ENCODE data around the gene SESTD1. TPM values are rescaled to one million over a fixed set of nuclear protein-coding genes. Genes with fewer than 3 reads are reported as not detected.
"Not testable (repeated sequence)": the region's sequence is repeated elsewhere in the genome, so short reads cannot be mapped to it uniquely, and the experiment has no call there.

Gene SESTD1
- total RNA-seq, 3 donors from 2014 or later: 2.7 to 6.2 (median 4.8) TPM

GRCh38 chr2:179237209-179237946 lies 27.3 kb downstream of the SESTD1 start:
- Mint-ChIP-seq H3K4me1 (ENCODE audit: low read depth) (peaks cover 36% of the 10 kb centered on the region), H3K36me3 (ENCODE audit: insufficient read depth) (no peaks in the 10 kb centered on the region), H3K27me3 (ENCODE audit: low read depth) (no peaks in the 10 kb centered on the region), H3K9me3 (no peaks in the 10 kb centered on the region), H3K4me3 (no peak overlapping the region)
- no peak for DNase-seq
- no peak for ATAC-seq

- Mint-ChIP-seq H3K36me3 (ENCODE audit: insufficient read depth) (no peaks in the 10 kb centered on the region), H3K4me1 (ENCODE audit: low read depth) (peaks cover 30% of the 10 kb centered on the region), H3K4me3 (no peak overlapping the region), H3K27me3 (ENCODE audit: low read depth) (no peaks in the 10 kb centered on the region), H3K9me3 (no peaks in the 10 kb centered on the region)
- DNase-seq (no peak), ATAC-seq (no peak)
Observed at GRCh38 chr2:179235463-179236108, 29.0 kb downstream of the SESTD1 start.

GRCh38 chr2:179234658-179235240 lies 29.9 kb downstream of the SESTD1 start:
- Mint-ChIP-seq H3K9me3 (no peaks in the 10 kb centered on the region), H3K4me1 (ENCODE audit: low read depth) (peaks cover 23% of the 10 kb centered on the region), H3K4me3 (no peak overlapping the region), H3K27me3 (ENCODE audit: low read depth) (no peaks in the 10 kb centered on the region), H3K36me3 (ENCODE audit: insufficient read depth) (no peaks in the 10 kb centered on the region)
- DNase-seq (no peak), ATAC-seq (no peak)

- DNase-seq: no peak
- Mint-ChIP-seq H3K4me1 (ENCODE audit: low read depth) (peaks cover 14% of the 10 kb centered on the region), H3K27me3 (ENCODE audit: low read depth) (no peaks in the 10 kb centered on the region), H3K9me3 (no peaks in the 10 kb centered on the region), H3K36me3 (ENCODE audit: insufficient read depth) (no peaks in the 10 kb centered on the region), H3K4me3 (no peak overlapping the region)
- no peak for ATAC-seq
Observed at GRCh38 chr2:179233626-179234430, 30.8 kb downstream of the SESTD1 start.

- Mint-ChIP-seq H3K4me1 (ENCODE audit: low read depth) (peaks cover 9% of the 10 kb centered on the region), H3K9me3 (no peaks in the 10 kb centered on the region), H3K4me3 (no peak overlapping the region), H3K27me3 (ENCODE audit: low read depth) (no peaks in the 10 kb centered on the region), H3K36me3 (ENCODE audit: insufficient read depth) (no peaks in the 10 kb centered on the region)
- no peak for ATAC-seq
- DNase-seq: no peak
Observed at GRCh38 chr2:179233083-179233490, 31.5 kb downstream of the SESTD1 start.

- no peaks in the 10 kb centered on the region for H3K9me3 Mint-ChIP-seq
- peaks cover 2% of the 10 kb centered on the region for H3K4me1 Mint-ChIP-seq (ENCODE audit: low read depth)
- H3K27me3 Mint-ChIP-seq (ENCODE audit: low read depth): no peaks in the 10 kb centered on the region
- ATAC-seq (no peak), DNase-seq (no peak)
- H3K4me3 Mint-ChIP-seq: no peak overlapping the region
- no peaks in the 10 kb centered on the region for H3K36me3 Mint-ChIP-seq (ENCODE audit: insufficient read depth)
Observed at GRCh38 chr2:179226961-179227259, 37.7 kb downstream of the SESTD1 start.

- H3K9me3 Mint-ChIP-seq: no peaks in the 10 kb centered on the region
Observed at GRCh38 chr2:179226203-179226960, 38.2 kb downstream of the SESTD1 start.

GRCh38 chr2:179224361-179224760 lies 40.3 kb downstream of the SESTD1 start:
- H3K36me3 Mint-ChIP-seq (ENCODE audit: insufficient read depth): no peaks in the 10 kb centered on the region
- H3K4me1 Mint-ChIP-seq (ENCODE audit: low read depth): no peaks in the 10 kb centered on the region
- DNase-seq: no peak
- no peak for ATAC-seq
- no peaks in the 10 kb centered on the region for H3K9me3 Mint-ChIP-seq
- H3K4me3 Mint-ChIP-seq: no peak overlapping the region
- no peaks in the 10 kb centered on the region for H3K27me3 Mint-ChIP-seq (ENCODE audit: low read depth)

More at GRCh38 chr2:179226203-179226960, 38.2 kb downstream of the SESTD1 start:
- no peak for ATAC-seq
- no peak for DNase-seq
- no peak overlapping the region for H3K4me3 Mint-ChIP-seq
- no peaks in the 10 kb centered on the region for H3K27me3 Mint-ChIP-seq (ENCODE audit: low read depth)
- peaks cover 2% of the 10 kb centered on the region for H3K4me1 Mint-ChIP-seq (ENCODE audit: low read depth)
- no peaks in the 10 kb centered on the region for H3K36me3 Mint-ChIP-seq (ENCODE audit: insufficient read depth)

- H3K36me3 Mint-ChIP-seq (ENCODE audit: insufficient read depth): no peaks in the 10 kb centered on the region
- ATAC-seq (no peak), DNase-seq (no peak)
- H3K27me3 Mint-ChIP-seq (ENCODE audit: low read depth): no peaks in the 10 kb centered on the region
- no peak overlapping the region for H3K4me3 Mint-ChIP-seq
- peaks cover 2% of the 10 kb centered on the region for H3K4me1 Mint-ChIP-seq (ENCODE audit: low read depth)
- H3K9me3 Mint-ChIP-seq: no peaks in the 10 kb centered on the region
Observed at GRCh38 chr2:179222076-179222475, 42.6 kb downstream of the SESTD1 start.

- no peaks in the 10 kb centered on the region for H3K36me3 Mint-ChIP-seq (ENCODE audit: insufficient read depth)
- no peak overlapping the region for H3K4me3 Mint-ChIP-seq
- H3K27me3 Mint-ChIP-seq (ENCODE audit: low read depth): no peaks in the 10 kb centered on the region
- peaks cover 2% of the 10 kb centered on the region for H3K4me1 Mint-ChIP-seq (ENCODE audit: low read depth)
- ATAC-seq: peak in 1 of 2 donors; percentile 25
- DNase-seq: peak; percentile 39
- no peaks in the 10 kb centered on the region for H3K9me3 Mint-ChIP-seq
Observed at GRCh38 chr2:179218848-179219594, 45.6 kb downstream of the SESTD1 start.

- H3K4me1 Mint-ChIP-seq (ENCODE audit: low read depth); H3K36me3 Mint-ChIP-seq (ENCODE audit: insufficient read depth); DNase-seq; H3K9me3 Mint-ChIP-seq; H3K4me3 Mint-ChIP-seq; ATAC-seq; H3K27me3 Mint-ChIP-seq (ENCODE audit: low read depth): not testable (repeated sequence)
Observed at GRCh38 chr2:179214671-179215070, 50.0 kb downstream of the SESTD1 start.

GRCh38 chr2:179211355-179211754 lies 53.3 kb downstream of the SESTD1 start:
- ATAC-seq (no peak), DNase-seq (no peak)
- no peak overlapping the region for H3K4me3 Mint-ChIP-seq
- no peaks in the 10 kb centered on the region for H3K4me1 Mint-ChIP-seq (ENCODE audit: low read depth)
- no peaks in the 10 kb centered on the region for H3K36me3 Mint-ChIP-seq (ENCODE audit: insufficient read depth)
- H3K27me3 Mint-ChIP-seq (ENCODE audit: low read depth): no peaks in the 10 kb centered on the region
- no peaks in the 10 kb centered on the region for H3K9me3 Mint-ChIP-seq

GRCh38 chr2:179208277-179208676 lies 56.4 kb downstream of the SESTD1 start:
- not testable (repeated sequence) for H3K4me1 Mint-ChIP-seq (ENCODE audit: low read depth); DNase-seq; ATAC-seq; H3K4me3 Mint-ChIP-seq; H3K27me3 Mint-ChIP-seq (ENCODE audit: low read depth); H3K9me3 Mint-ChIP-seq; H3K36me3 Mint-ChIP-seq (ENCODE audit: insufficient read depth)
